H9 (cell line): Measurements from ENCODE around the gene CCNY. TPM values are rescaled to one million over a fixed set of nuclear protein-coding genes. Genes with fewer than 3 reads are reported as not detected.
A peak's percentile ranks its signal among the peaks of the same experiment; 100 is the strongest.

Experiments used
- DNase-seq: peaks from one replicate; pipeline ENCODE4 v3.0.0-alpha.2; 2017
- H2AFZ ChIP-seq: one replicate; pipeline ENCODE4 v1.6.1; 2013; ENCODE audit warnings: mild to moderate bottlenecking, low read length, control low read depth, moderate library complexity
- H2AK5ac ChIP-seq: 2 replicates; pipeline ENCODE4 v1.6.1; 2013; ENCODE audit warnings: low read length, control low read depth, mixed read lengths; ENCODE audit not compliant: insufficient read length
- H2BK120ac ChIP-seq: one replicate; pipeline ENCODE4 v1.6.1; 2013; ENCODE audit warnings: low read depth, mild to moderate bottlenecking, low read length, control low read depth, inconsistent platforms; ENCODE audit not compliant: poor library complexity, severe bottlenecking
- H2BK12ac ChIP-seq: 2 replicates; pipeline ENCODE4 v1.6.1; 2013; ENCODE audit warnings: low read length, control low read depth, mixed read lengths, low read depth; ENCODE audit not compliant: insufficient read length
- H2BK15ac ChIP-seq: 2 replicates; pipeline ENCODE4 v1.6.1; 2013; ENCODE audit warnings: low read depth, low read length, control low read depth
- H2BK20ac ChIP-seq: one replicate; pipeline ENCODE4 v1.6.1; 2013; ENCODE audit warnings: low read depth, mild to moderate bottlenecking, low read length, control low read depth, inconsistent platforms; ENCODE audit not compliant: poor library complexity, severe bottlenecking
- H2BK5ac ChIP-seq: 2 replicates; pipeline ENCODE4 v1.6.1; 2013; ENCODE audit warnings: low read length, control low read depth, mixed read lengths; ENCODE audit not compliant: insufficient read length
- H3K14ac ChIP-seq: 2 replicates; pipeline ENCODE4 v1.6.1; 2013; ENCODE audit warnings: low read length, control low read depth; ENCODE audit not compliant: insufficient read depth
- H3K18ac ChIP-seq: 2 replicates; pipeline ENCODE4 v1.6.1; 2013; ENCODE audit warnings: low read depth, mild to moderate bottlenecking, mixed read lengths, low read length, control low read depth; ENCODE audit not compliant: insufficient read length
- H3K23ac ChIP-seq: 2 replicates; pipeline ENCODE4 v1.6.1; 2013; ENCODE audit warnings: low read length, control low read depth, mixed read lengths, low read depth; ENCODE audit not compliant: insufficient read length
- H3K23me2 ChIP-seq: 2 replicates; pipeline ENCODE4 v1.6.1; 2013; ENCODE audit warnings: low read depth, mild to moderate bottlenecking, mixed read lengths, low read length, control low read depth; ENCODE audit not compliant: insufficient read length, poor library complexity, severe bottlenecking
- H3K27ac ChIP-seq: 2 replicates; pipeline ENCODE4 v1.5.1; 2013; ENCODE audit warnings: low read length, control low read depth, mixed read lengths, low read depth; ENCODE audit not compliant: insufficient read length
- H3K27me3 ChIP-seq: 2 replicates; pipeline ENCODE4 v1.6.1; 2013; ENCODE audit warnings: low read length, control low read depth, inconsistent platforms; ENCODE audit not compliant: insufficient read depth
- H3K4ac ChIP-seq: 2 replicates; pipeline ENCODE4 v1.6.1; 2013; ENCODE audit warnings: low read depth, mild to moderate bottlenecking, control low read depth, inconsistent platforms, low read length, moderate library complexity
- H3K4me1 ChIP-seq: 2 replicates; pipeline ENCODE4 v1.6.1; 2013; ENCODE audit warnings: low read length, control low read depth, inconsistent platforms; ENCODE audit not compliant: insufficient read depth
- H3K4me2 ChIP-seq: 2 replicates; pipeline ENCODE4 v1.6.1; 2013; ENCODE audit warnings: low read length, control low read depth, mixed read lengths; ENCODE audit not compliant: insufficient read length, insufficient read depth
- H3K56ac ChIP-seq: 2 replicates; pipeline ENCODE4 v1.6.1; 2013; ENCODE audit warnings: low read depth, mild to moderate bottlenecking, mixed read lengths, low read length, control low read depth; ENCODE audit not compliant: insufficient read length
- H3K79me1 ChIP-seq: 2 replicates; pipeline ENCODE4 v1.6.1; 2013; ENCODE audit warnings: low read depth, mild to moderate bottlenecking, moderate library complexity, low read length, control low read depth, inconsistent platforms; ENCODE audit not compliant: insufficient read depth, poor library complexity, severe bottlenecking
- H3K79me2 ChIP-seq: 2 replicates; pipeline ENCODE4 v1.6.1; 2013; ENCODE audit warnings: low read length, control low read depth, inconsistent platforms; ENCODE audit not compliant: insufficient read depth
- H3K9ac ChIP-seq: 2 replicates; pipeline ENCODE4 v1.6.1; 2013; ENCODE audit warnings: low read length, control low read depth, mixed read lengths; ENCODE audit not compliant: insufficient read length; ENCODE audit errors: extremely low read depth
- H3K9me3 ChIP-seq: one replicate; pipeline ENCODE4 v1.6.1; 2013; ENCODE audit warnings: low read depth, low read length, inconsistent platforms; ENCODE audit not compliant: control insufficient read depth
- H3T11ph ChIP-seq: one replicate; pipeline ENCODE4 v1.6.1; 2013; ENCODE audit warnings: mild to moderate bottlenecking, low read length, control low read depth, inconsistent platforms
- H4K20me1 ChIP-seq: one replicate; pipeline ENCODE4 v1.6.1; 2013; ENCODE audit not compliant: control insufficient read depth, insufficient read length, insufficient read depth
- H4K5ac ChIP-seq: 2 replicates; pipeline ENCODE4 v1.6.1; 2013; ENCODE audit warnings: low read depth, mild to moderate bottlenecking, mixed read lengths, low read length, control low read depth; ENCODE audit not compliant: insufficient read length
- H4K8ac ChIP-seq: replicated peaks from 2 replicates; pipeline ENCODE4 v1.6.1; 2013; ENCODE audit warnings: low read length, control low read depth, mixed read lengths, low read depth; ENCODE audit not compliant: insufficient read length
- H4K91ac ChIP-seq: 2 replicates; pipeline ENCODE4 v1.6.1; 2013; ENCODE audit warnings: low read depth, mild to moderate bottlenecking, moderate library complexity, mixed read lengths, low read length, control low read depth; ENCODE audit not compliant: insufficient read length
- H3K27ac Mint-ChIP-seq, 3 experiments: 2 replicates in 2 of 3; 3 replicates in 1 of 3; pipeline ENCODE4 v1.8.0; 2020 to 2021; ENCODE audit warnings: mixed read lengths in 3 of 3, mild to moderate bottlenecking in 1 of 3, moderate library complexity in 1 of 3
- H3K27me3 Mint-ChIP-seq: 2 replicates; pipeline ENCODE4 v1.8.0; 2021; ENCODE audit warnings: low read depth, mild to moderate bottlenecking, moderate library complexity, mixed read lengths
- H3K36me3 Mint-ChIP-seq, 3 experiments: 2 replicates in 2 of 3; 3 replicates in 1 of 3; pipeline ENCODE4 v1.8.0; 2020 to 2021; ENCODE audit warnings: low read depth in 3 of 3, mixed read lengths in 3 of 3; ENCODE audit not compliant: insufficient read depth in 1 of 3
- H3K4me1 Mint-ChIP-seq, 2 experiments: 2 replicates each; pipeline ENCODE4 v1.8.0; 2020; ENCODE audit warnings: mixed read lengths in 2 of 2
- H3K4me3 Mint-ChIP-seq, 2 experiments: 2 replicates in 1 of 2; 3 replicates in 1 of 2; pipeline ENCODE4 v1.8.0; 2020 to 2021; ENCODE audit warnings: mild to moderate bottlenecking in 2 of 2, mixed read lengths in 2 of 2, moderate library complexity in 1 of 2
- H3K9me3 Mint-ChIP-seq, 2 experiments: 2 replicates in 1 of 2; 3 replicates in 1 of 2; pipeline ENCODE4 v1.8.0; 2020; ENCODE audit warnings: mild to moderate bottlenecking in 2 of 2, mixed read lengths in 2 of 2, moderate library complexity in 1 of 2
- CTCF ChIP-seq: fragments of 200-600 bp; sonication (generic); conservative IDR thresholded peaks from 3 replicates; pipeline ENCODE4 v1.8.0; 2021; ENCODE audit warnings: antibody characterized with exemption, mild to moderate bottlenecking
- WGBS: extraction: QIAGEN DNeasy Blood & Tissue Kit; methylation state at CpG from one replicate; pipeline ENCODE4 v1.1.7; 2013; ENCODE audit warnings: missing lambda C conversion rate, low lambda C conversion rate, mixed read lengths; ENCODE audit not compliant: insufficient read length; ENCODE audit errors: extremely low coverage; 5-methylcytosine and 5-hydroxymethylcytosine counted together
- total RNA-seq: library from RNA; stranded (reverse); gene quantifications from 2 replicates; pipeline ENCODE4 v1.2.1, GENCODE V29; 2021

CCNY gene
- total RNA-seq, 1 experiment from 2014 or later: 62.1 TPM

- peaks cover 6% of the 10 kb centered on the region; the same call in 1 of the 2 replicates for H3K79me2 ChIP-seq
- H3K9ac ChIP-seq: no peak overlapping the region
- no peak overlapping the region for H2BK20ac ChIP-seq
- H3K4me1 Mint-ChIP-seq: peaks cover 57 to 64% of the 10 kb centered on the region in 2 experiments
- H3K9me3 Mint-ChIP-seq: no peaks in the 10 kb centered on the region
- H4K5ac ChIP-seq: no peak overlapping the region
- no peak overlapping the region for H3K56ac ChIP-seq
- peaks cover 0 to 4% (median 2%) of the 10 kb centered on the region in 3 experiments; a peak in 2 of 7 replicates for H3K36me3 Mint-ChIP-seq
- peak overlapping the region; percentile 10 to 81 (median 51); a peak in 5 of 7 replicates for H3K27ac Mint-ChIP-seq
- no peak for TF ChIP-seq CTCF
- H2AK5ac ChIP-seq: no peak overlapping the region
- no CpG with 5 or more reads among the region's 9 CpGs for WGBS
- H3K27me3 ChIP-seq: no peaks in the 10 kb centered on the region
- peaks cover 4% of the 10 kb centered on the region for H3K79me1 ChIP-seq
- no peak overlapping the region for H3K4me2 ChIP-seq
- no peak overlapping the region for H3K14ac ChIP-seq
- DNase-seq: no peak
- H3K27me3 Mint-ChIP-seq: no peaks in the 10 kb centered on the region
- no peak overlapping the region for H3T11ph ChIP-seq
- no peak overlapping the region for H3K23ac ChIP-seq
- no peak overlapping the region for H4K91ac ChIP-seq
- H3K4ac ChIP-seq: no peak overlapping the region
- no peak overlapping the region for H2AFZ ChIP-seq
- no peak overlapping the region for H3K27ac ChIP-seq
- no peak overlapping the region for H2BK5ac ChIP-seq
- H2BK15ac ChIP-seq: no peak overlapping the region
- no peak overlapping the region for H4K8ac ChIP-seq
- no peak overlapping the region for H3K18ac ChIP-seq
- no peak overlapping the region for H2BK120ac ChIP-seq
- no peaks in the 10 kb centered on the region for H3K23me2 ChIP-seq
- H4K20me1 ChIP-seq: no peaks in the 10 kb centered on the region
- no peak overlapping the region for H2BK12ac ChIP-seq
- H3K4me3 Mint-ChIP-seq: peak overlapping the region in 1 of 2 experiments; percentile 2; a peak in 2 of 5 replicates
- H3K4me1 ChIP-seq: peaks cover 12% of the 10 kb centered on the region; the same call in 1 of the 2 replicates
- no peaks in the 10 kb centered on the region for H3K9me3 ChIP-seq
These were observed 134.1 kb downstream of the CCNY start for GRCh38 chr10:35470248-35470924.
